Coronary artery (tissue), 2 donors: Measurements from ENCODE around the gene RAB8B.

Source experiments
- DNase-seq: peaks from one replicate; pipeline ENCODE4 v3.0.0-alpha.2; 2017; ENCODE audit warnings: low spot score
- H3K27ac ChIP-seq, 2 donors: fragments of 200-600 bp; sonication (generic); one replicate each; pipeline ENCODE4 v1.5.1; 2016 to 2019
- H3K4me3 ChIP-seq: fragments of 200-600 bp; sonication (generic); 2 replicates; pipeline ENCODE4 v1.5.1; 2016; ENCODE audit warnings: mild to moderate bottlenecking, moderate library complexity
- TF ChIP-seq, protein P1 (sequence below): fragments of 200-600 bp; sonication (generic); IDR thresholded peaks from one replicate; pipeline ENCODE4 v1.5.1; 2019; ENCODE audit warnings: antibody characterized with exemption

The RAB8B gene

GRCh38 chr15:63252292-63252691, 62.9 kb downstream of the RAB8B start:
- TF ChIP-seq, protein P1, sequence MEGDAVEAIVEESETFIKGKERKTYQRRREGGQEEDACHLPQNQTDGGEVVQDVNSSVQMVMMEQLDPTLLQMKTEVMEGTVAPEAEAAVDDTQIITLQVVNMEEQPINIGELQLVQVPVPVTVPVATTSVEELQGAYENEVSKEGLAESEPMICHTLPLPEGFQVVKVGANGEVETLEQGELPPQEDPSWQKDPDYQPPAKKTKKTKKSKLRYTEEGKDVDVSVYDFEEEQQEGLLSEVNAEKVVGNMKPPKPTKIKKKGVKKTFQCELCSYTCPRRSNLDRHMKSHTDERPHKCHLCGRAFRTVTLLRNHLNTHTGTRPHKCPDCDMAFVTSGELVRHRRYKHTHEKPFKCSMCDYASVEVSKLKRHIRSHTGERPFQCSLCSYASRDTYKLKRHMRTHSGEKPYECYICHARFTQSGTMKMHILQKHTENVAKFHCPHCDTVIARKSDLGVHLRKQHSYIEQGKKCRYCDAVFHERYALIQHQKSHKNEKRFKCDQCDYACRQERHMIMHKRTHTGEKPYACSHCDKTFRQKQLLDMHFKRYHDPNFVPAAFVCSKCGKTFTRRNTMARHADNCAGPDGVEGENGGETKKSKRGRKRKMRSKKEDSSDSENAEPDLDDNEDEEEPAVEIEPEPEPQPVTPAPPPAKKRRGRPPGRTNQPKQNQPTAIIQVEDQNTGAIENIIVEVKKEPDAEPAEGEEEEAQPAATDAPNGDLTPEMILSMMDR: no peak
- DNase-seq: no peak
- Histone ChIP-seq H3K27ac (no peak overlapping the region), H3K4me3 (no peak overlapping the region)

GRCh38 chr15:63254991-63255390, 65.6 kb downstream of the RAB8B start:
- H3K27ac ChIP-seq: no peak overlapping the region

DNA sequence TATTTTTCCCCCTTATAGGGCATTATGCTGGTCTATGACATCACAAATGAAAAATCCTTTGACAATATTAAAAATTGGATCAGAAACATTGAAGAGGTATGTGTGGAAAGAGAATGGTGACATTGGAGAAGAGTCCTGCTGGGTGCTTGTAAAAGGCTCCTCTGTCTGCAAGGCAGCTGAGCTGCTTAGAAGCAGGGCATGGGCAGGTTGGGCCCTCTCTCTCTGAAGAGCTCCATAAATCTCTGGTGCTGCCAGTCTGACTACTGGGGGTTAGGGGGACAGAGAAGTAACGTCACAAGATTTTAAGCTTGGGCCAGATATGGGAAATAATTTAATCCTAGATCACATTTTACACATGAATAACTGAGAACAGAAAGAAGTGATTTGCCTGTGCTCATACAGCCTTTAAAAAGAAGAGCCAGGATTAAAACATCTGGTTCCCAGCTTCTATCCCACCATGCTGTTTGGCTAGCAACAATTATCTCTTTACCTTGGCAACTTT, 66.1 kb downstream of the RAB8B start:
- DNase-seq: no peak
- H3K4me3 ChIP-seq: no peak overlapping the region
- TF ChIP-seq, protein P1: no peak
- H3K27ac ChIP-seq: no peak overlapping the region

More at GRCh38 chr15:63254991-63255390, 65.6 kb downstream of the RAB8B start:
- no peak overlapping the region for H3K4me3 ChIP-seq
- TF ChIP-seq, protein P1: no peak
- no peak for DNase-seq

- no peak for DNase-seq
- TF ChIP-seq, protein P1: no peak
- H3K4me3 ChIP-seq: no peak overlapping the region
- no peak overlapping the region for H3K27ac ChIP-seq
Measured at GRCh38 chr15:63256433-63257274, 67.2 kb downstream of the RAB8B start.

GRCh38 chr15:63258658-63259057, 69.3 kb downstream of the RAB8B start:
- Histone ChIP-seq H3K4me3 (no peak overlapping the region), H3K27ac (no peak overlapping the region)
- TF ChIP-seq, protein P1: no peak
- DNase-seq: no peak

DNA sequence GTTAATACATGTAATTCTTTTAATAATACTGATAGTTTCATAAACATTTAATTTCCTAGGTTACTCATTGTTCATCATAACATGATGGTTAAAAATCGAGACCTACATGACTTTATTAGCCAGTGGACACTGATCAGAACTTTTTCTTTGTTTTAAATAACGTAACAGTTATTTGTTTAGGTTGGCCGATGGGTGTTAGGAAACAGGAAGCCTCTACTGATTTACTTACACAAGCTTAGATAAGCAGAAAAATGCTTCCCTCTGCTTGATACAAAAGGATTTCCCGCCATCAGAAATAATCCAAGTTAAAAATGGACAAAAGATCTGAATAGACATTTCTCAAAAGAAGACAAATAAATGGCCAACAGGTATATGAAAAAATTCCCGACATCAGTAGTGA, 71.4 kb downstream of the RAB8B start:
- TF ChIP-seq, protein P1: no peak
- Histone ChIP-seq H3K4me3 (no peak overlapping the region), H3K27ac (no peak overlapping the region)
- no peak for DNase-seq

GRCh38 chr15:63261311-63261710, 71.9 kb downstream of the RAB8B start:
- TF ChIP-seq, protein P1: no peak
- no peak for DNase-seq
- Histone ChIP-seq H3K4me3 (no peak overlapping the region), H3K27ac (no peak overlapping the region)
